HEK293T (cell line): ENCODE measurements around the gene OSBPL3.
"Not testable (repeated sequence)": the region's sequence is repeated elsewhere in the genome, so short reads cannot be mapped to it uniquely, and the experiment has no call there.

Experiments used
- CTCF ChIA-PET: fragments of 350-600 bp; formaldehyde crosslinking; extraction: SDS; loops from one replicate; lab custom pipeline; 2021; ENCODE audit warnings: antibody characterized with exemption, inconsistent platforms; lab: Yijun Ruan, JAX
- POLR2A ChIA-PET: fragments of 350-600 bp; formaldehyde crosslinking; extraction: SDS; loops from one replicate; lab custom pipeline; 2020; ENCODE audit warnings: antibody characterized with exemption, inconsistent platforms; lab: Yijun Ruan, JAX
- DNase-seq: peaks from one replicate; pipeline ENCODE4 v3.0.0; 2012; ENCODE audit warnings: mixed read lengths; ENCODE audit errors: extremely low spot score
- ARNT ChIP-seq: fragments of 450-650 bp; IDR thresholded peaks from 2 replicates; pipeline ENCODE4 v1.6.1; 2017; ENCODE audit warnings: mild to moderate bottlenecking
- BHLHE40 ChIP-seq: fragments of 450-650 bp; IDR thresholded peaks from 2 replicates; pipeline ENCODE4 v1.6.1; 2016; ENCODE audit warnings: mild to moderate bottlenecking, moderate library complexity, borderline replicate concordance
- CTBP1 ChIP-seq: fragments of 450-650 bp; IDR thresholded peaks from 2 replicates; pipeline ENCODE4 v1.6.1; 2016; ENCODE audit warnings: borderline replicate concordance
- ELF4 ChIP-seq: fragments of 450-650 bp; IDR thresholded peaks from 2 replicates; pipeline ENCODE4 v1.6.1; 2017; ENCODE audit warnings: antibody characterized with exemption
- FOXA1 ChIP-seq: fragments of 450-650 bp; IDR thresholded peaks from 2 replicates; pipeline ENCODE4 v1.6.1; 2016; ENCODE audit warnings: mild to moderate bottlenecking
- FOXK2 ChIP-seq: fragments of 450-650 bp; IDR thresholded peaks from 2 replicates; pipeline ENCODE4 v1.6.1; 2016; ENCODE audit warnings: mild to moderate bottlenecking
- FOXM1 ChIP-seq: fragments of 450-650 bp; IDR thresholded peaks from 2 replicates; pipeline ENCODE4 v1.6.1; 2017; ENCODE audit warnings: mild to moderate bottlenecking, borderline replicate concordance
- HDGF ChIP-seq: fragments of 450-650 bp; IDR thresholded peaks from 2 replicates; pipeline ENCODE4 v1.6.1; 2017; ENCODE audit warnings: antibody characterized with exemption, borderline replicate concordance
- L3MBTL2 ChIP-seq: fragments of 450-650 bp; conservative IDR thresholded peaks from 2 replicates; pipeline ENCODE4 v1.6.1; 2016; ENCODE audit warnings: mild to moderate bottlenecking
- LEF1 ChIP-seq: fragments of 450-650 bp; IDR thresholded peaks from 2 replicates; pipeline ENCODE4 v1.6.1; 2017; ENCODE audit warnings: mild to moderate bottlenecking, borderline replicate concordance
- NFRKB ChIP-seq: fragments of 450-650 bp; IDR thresholded peaks from 2 replicates; pipeline ENCODE4 v1.6.1; 2016; ENCODE audit warnings: mild to moderate bottlenecking, moderate library complexity
- SP1 ChIP-seq: fragments of 450-650 bp; IDR thresholded peaks from 2 replicates; pipeline ENCODE4 v1.6.1; 2017
- SUZ12 ChIP-seq: fragments of 450-650 bp; IDR thresholded peaks from 2 replicates; pipeline ENCODE4 v1.6.1; 2016; ENCODE audit warnings: mild to moderate bottlenecking
- TARDBP ChIP-seq: fragments of 450-650 bp; IDR thresholded peaks from 2 replicates; pipeline ENCODE4 v1.6.1; 2016
- ZNF384 ChIP-seq: fragments of 450-650 bp; IDR thresholded peaks from 2 replicates; pipeline ENCODE4 v1.6.1; 2016
- TF ChIP-seq, protein P1 (sequence below): fragments of 450-650 bp; IDR thresholded peaks from 2 replicates; pipeline ENCODE4 v1.6.1; 2016

OSBPL3 gene

DNA sequence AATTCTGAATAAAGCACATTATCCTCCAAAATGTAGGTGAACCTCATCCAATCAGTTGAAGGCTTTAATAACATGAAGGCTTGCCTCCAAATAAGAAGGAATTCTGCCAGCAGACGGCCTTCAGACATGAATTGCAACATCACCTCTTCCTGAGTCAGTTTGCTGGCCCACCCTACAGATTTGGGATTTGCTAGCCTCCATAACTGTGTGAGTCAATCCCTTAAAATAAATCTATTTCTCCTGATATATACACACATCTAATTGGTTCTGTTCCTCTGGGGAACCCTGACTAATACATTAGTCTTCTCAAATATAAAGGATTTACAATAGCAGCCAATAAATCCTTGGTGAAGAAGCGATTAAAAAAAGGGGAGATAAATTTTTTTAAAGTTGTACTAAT, 34.8 kb upstream of the OSBPL3 start:
- TF ChIP-seq HDGF (no peak), ZNF384 (no peak), BHLHE40 (no peak), FOXA1 (no peak), NFRKB (no peak), LEF1 (no peak), FOXM1 (no peak), L3MBTL2 (no peak), CTBP1 (no peak)
- POLR2A ChIA-PET, result no interaction called here
- DNase-seq, result no peak
- CTCF ChIA-PET, result no interaction called here

DNA sequence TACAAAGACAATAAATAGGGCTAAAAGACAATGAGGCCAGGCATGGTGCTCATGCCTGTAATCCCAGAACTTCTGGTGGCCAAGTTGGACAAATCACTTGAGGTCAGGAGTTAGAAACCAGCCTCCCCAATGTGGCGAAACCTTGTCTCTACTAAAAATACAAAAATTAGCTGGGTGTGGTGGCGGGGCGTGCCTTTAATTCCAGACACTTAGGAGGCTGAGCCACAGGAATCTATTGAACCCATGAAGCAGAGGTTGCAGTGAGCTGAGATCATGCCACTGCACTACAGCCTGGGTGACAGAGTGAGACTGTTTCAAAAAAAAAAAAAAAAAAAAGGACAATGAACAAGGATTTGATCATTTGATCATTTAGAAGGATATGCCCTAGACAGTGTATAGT, 32.7 kb upstream of the OSBPL3 start:
- POLR2A ChIA-PET, CTCF ChIA-PET, DNase-seq: not testable (repeated sequence)

DNA sequence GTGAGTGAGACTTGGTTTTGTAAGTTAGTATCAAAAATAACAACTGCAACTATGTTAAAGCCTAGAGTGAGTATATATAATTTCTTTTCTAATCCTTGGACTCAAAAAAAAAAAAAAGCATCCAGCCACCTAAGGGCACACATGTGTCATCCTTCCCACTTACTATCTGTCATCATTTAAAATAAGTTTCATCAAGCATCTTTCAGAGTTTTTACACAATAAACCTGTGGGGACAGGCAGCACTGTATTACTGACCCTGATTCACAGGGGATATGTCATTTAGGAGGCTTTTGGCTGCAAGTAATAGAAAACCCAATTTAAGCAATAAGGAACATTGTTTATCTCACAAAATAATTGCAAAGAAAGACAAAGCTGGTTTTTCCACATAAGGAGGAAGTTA, 32.3 kb upstream of the OSBPL3 start:
- ChIA-PET POLR2A (no interaction called here), CTCF (interaction anchor here (0.6 kb wide), 1 partner anchor 169 kb away, joined by 7 read pairs; no protein-coding TSS in a partner anchor)
- no peak for DNase-seq
- no peak for TF ChIP-seq FOXA1
- no peak for TF ChIP-seq ELF4
- no peak for TF ChIP-seq L3MBTL2
- no peak for TF ChIP-seq BHLHE40
- no peak for TF ChIP-seq SUZ12
- no peak for TF ChIP-seq ARNT
- TF ChIP-seq HDGF, result no peak
- no peak for TF ChIP-seq TARDBP
- TF ChIP-seq CTBP1, result no peak

GRCh38 chr7:25009257-25009656, 29.3 kb upstream of the OSBPL3 start:
- DNase-seq, result no peak
- no peak for TF ChIP-seq ELF4
- no peak for TF ChIP-seq ARNT
- TF ChIP-seq FOXA1, result no peak
- no peak for TF ChIP-seq TARDBP
- TF ChIP-seq SUZ12, result no peak
- no peak for TF ChIP-seq ZNF384
- no peak for TF ChIP-seq BHLHE40
- TF ChIP-seq L3MBTL2, result no peak
- TF ChIP-seq FOXM1, result no peak
- no peak for TF ChIP-seq CTBP1
- TF ChIP-seq, protein P1, sequence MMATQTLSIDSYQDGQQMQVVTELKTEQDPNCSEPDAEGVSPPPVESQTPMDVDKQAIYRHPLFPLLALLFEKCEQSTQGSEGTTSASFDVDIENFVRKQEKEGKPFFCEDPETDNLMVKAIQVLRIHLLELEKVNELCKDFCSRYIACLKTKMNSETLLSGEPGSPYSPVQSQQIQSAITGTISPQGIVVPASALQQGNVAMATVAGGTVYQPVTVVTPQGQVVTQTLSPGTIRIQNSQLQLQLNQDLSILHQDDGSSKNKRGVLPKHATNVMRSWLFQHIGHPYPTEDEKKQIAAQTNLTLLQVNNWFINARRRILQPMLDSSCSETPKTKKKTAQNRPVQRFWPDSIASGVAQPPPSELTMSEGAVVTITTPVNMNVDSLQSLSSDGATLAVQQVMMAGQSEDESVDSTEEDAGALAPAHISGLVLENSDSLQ, result no peak
- TF ChIP-seq SP1, result no peak
- TF ChIP-seq FOXK2, result no peak
- TF ChIP-seq HDGF, result no peak
- TF ChIP-seq LEF1, result no peak
- no peak for TF ChIP-seq NFRKB
- ChIA-PET CTCF (interaction anchor here (0.6 kb wide), 1 partner anchor 50 kb away, joined by 7 read pairs; no protein-coding TSS in a partner anchor), POLR2A (no interaction called here)

DNA sequence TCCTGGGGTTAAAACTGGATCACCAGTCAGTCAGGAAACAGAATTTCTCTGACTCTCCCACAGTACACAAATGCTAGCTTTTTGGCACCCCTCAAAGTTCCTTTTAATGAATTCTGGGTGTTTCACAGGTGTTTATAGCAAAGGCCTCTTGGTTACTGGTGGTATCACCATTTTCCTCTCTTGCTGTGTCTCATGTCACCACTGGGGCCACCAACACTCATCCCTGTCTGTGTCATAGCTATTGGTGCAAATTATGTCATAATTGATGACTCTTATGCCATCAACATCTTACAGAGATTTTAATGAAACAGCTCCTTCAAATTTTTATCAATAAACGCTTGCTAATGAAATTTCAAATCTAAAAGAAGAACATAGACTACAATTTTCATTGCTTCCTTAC, 27.7 kb upstream of the OSBPL3 start:
- CTCF ChIA-PET, result interaction anchor here (0.5 kb wide), 1 partner anchor 87 kb away, joined by 3 read pairs; no protein-coding TSS in a partner anchor
- POLR2A ChIA-PET, result no interaction called here
- no peak for TF ChIP-seq HDGF
- TF ChIP-seq LEF1, result no peak
- TF ChIP-seq FOXA1, result no peak
- TF ChIP-seq, protein P1, result no peak
- no peak for TF ChIP-seq SP1
- TF ChIP-seq ARNT, result no peak
- no peak for TF ChIP-seq ZNF384
- no peak for TF ChIP-seq FOXK2
- no peak for TF ChIP-seq NFRKB
- TF ChIP-seq SUZ12, result no peak
- TF ChIP-seq TARDBP, result no peak
- no peak for DNase-seq

- DNase-seq, result no peak
- ChIA-PET POLR2A (no interaction called here), CTCF (no interaction called here)
- no peak for TF ChIP-seq FOXM1
These were observed 26.3 kb upstream of the OSBPL3 start for GRCh38 chr7:25006276-25006675.

DNA sequence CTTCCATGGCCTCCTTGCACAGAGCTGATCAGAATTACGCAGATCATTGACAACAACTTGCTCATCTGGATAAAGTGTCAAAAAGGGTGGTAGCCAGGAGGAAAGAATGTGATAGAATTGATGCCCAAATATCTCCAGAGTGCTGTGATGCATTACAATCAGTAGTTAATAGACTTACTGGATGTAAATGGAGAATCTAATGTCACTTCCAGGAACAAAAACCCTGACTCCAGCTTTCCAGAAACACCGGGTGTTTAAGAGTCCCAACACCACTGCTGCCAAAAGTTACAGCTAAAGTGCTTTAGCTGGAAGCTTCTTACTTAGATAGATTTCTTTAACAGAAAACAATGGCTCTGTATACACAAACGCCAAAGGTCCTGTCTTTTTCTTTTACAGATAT, 25.7 kb upstream of the OSBPL3 start:
- ChIA-PET CTCF (no interaction called here), POLR2A (no interaction called here)
- no peak for DNase-seq
- TF ChIP-seq LEF1 (no peak), NFRKB (no peak), FOXK2 (no peak), FOXA1 (no peak), HDGF (no peak), CTBP1 (no peak), TARDBP (no peak), ARNT (no peak), ZNF384 (no peak), SP1 (no peak), FOXM1 (no peak), BHLHE40 (no peak), ELF4 (no peak), SUZ12 (no peak), L3MBTL2 (no peak)
- TF ChIP-seq, protein P1, result no peak
